ENCODE measurements around the gene RNASEL. TPM values are rescaled to one million over a fixed set of nuclear protein-coding genes. Genes with fewer than 3 reads are reported as not detected.
"Not testable (repeated sequence)": the region's sequence is repeated elsewhere in the genome, so short reads cannot be mapped to it uniquely, and the experiment has no call there.

RNASEL gene
- total and polyA plus RNA-seq, 2 of the 4 experiments (the other 2 are of a cell fraction) = 2.5 to 6.5 TPM

DNA sequence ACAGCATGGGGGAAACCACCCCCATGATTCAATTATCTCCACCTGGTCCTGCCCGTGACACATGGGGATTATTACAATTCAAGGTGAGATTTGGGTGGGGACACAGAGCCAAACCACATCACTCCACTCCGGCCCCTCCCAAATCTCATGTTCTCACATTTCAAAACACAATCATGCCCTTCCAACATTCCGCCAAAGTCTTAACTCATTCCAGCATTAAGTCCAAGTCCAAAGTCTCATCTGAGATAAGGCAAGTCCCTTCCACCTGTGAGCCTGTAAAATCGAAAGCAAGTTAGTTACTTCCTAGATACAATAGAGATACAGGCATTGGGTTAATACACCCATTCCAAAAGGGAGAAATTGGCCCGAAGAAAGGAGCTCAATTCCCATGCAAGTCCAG, 60.9 kb downstream of the RNASEL start:
- H3K9me1 ChIP-seq (ENCODE audit: insufficient read depth, low read length); H3K4ac ChIP-seq (ENCODE audit: low read depth, low read length); H3K23ac ChIP-seq (ENCODE audit: low read depth, low read length); H3K27ac ChIP-seq (ENCODE audit: insufficient read depth, low read length); H3K27me3 ChIP-seq (ENCODE audit: control insufficient read depth, insufficient read depth, low read length); H4K5ac ChIP-seq (ENCODE audit: low read depth, low read length); in situ Hi-C loops (cut with MboI; ENCODE audit: low sequenced_read_pairs); H2AK5ac ChIP-seq (ENCODE audit: low read depth, low read length); H3K4me3 ChIP-seq (ENCODE audit: insufficient read depth, low read depth, low read length); H3K18ac ChIP-seq (ENCODE audit: low read depth, low read length); ATAC-seq (ENCODE audit: low read depth); H2BK5ac ChIP-seq (ENCODE audit: low read depth, low read length, poor library complexity, severe bottlenecking); H3K9ac ChIP-seq (ENCODE audit: low read depth, low read length); intact Hi-C loops (cut with micrococcal nuclease); H3K4me2 ChIP-seq (ENCODE audit: low read depth, low read length); H3K9me3 ChIP-seq (ENCODE audit: control insufficient read depth, insufficient read depth, low read length); H3K36me3 ChIP-seq (ENCODE audit: control insufficient read depth, insufficient read depth, low read length); H2BK20ac ChIP-seq (ENCODE audit: low read depth, low read length); H3K14ac ChIP-seq (replicated peaks; ENCODE audit: low read depth, low read length); POLR2A ChIA-PET (ENCODE audit: unreplicated experiment); H3K56ac ChIP-seq (ENCODE audit: extremely low read depth, insufficient read depth, low read length); H3K4me1 ChIP-seq (ENCODE audit: control insufficient read depth, insufficient read depth, low read length); H2BK15ac ChIP-seq (ENCODE audit: low read depth, low read length); CTCF ChIA-PET; DNase-seq; H4K20me1 ChIP-seq (ENCODE audit: insufficient read depth, low read length); H4K8ac ChIP-seq (ENCODE audit: low read depth in 2 of 2, low read length in 2 of 2); H2AK9ac ChIP-seq (replicated peaks; ENCODE audit: low read depth, low read length, poor library complexity); dilution Hi-C loops (cut with HindIII; ENCODE audit: low sequenced_read_pairs, unreplicated experiment); H4K91ac ChIP-seq (ENCODE audit: insufficient read depth, low read depth, low read length); H2AFZ ChIP-seq (replicated peaks; ENCODE audit: low read length, poor library complexity); H2BK120ac ChIP-seq (ENCODE audit: low read depth, low read length); H3K79me1 ChIP-seq (ENCODE audit: low read depth in 1 of 2, low read length in 2 of 2); BruUV-seq (replicated peaks): not testable (repeated sequence)
- WGBS, 2 experiments (ENCODE audit: extremely low coverage in 2 of 2, insufficient read length in 1 of 2) = no CpG with 5 or more reads among the region's 5 CpGs
